Thyroid gland (tissue), 4 donors: ENCODE measurements around the gene PPP5C.

ENCODE experiments used
- CTCF ChIP-seq, 6 experiments: fragments of 200-600 bp in 3 of 6; fragments of 450-650 bp in 3 of 6; sonication (generic) in 3 of 6; IDR thresholded peaks; one replicate each; pipeline ENCODE4 v1.5.1; 2016 to 2019; ENCODE audit warnings: antibody characterized with exemption in 6 of 6, mild to moderate bottlenecking in 2 of 6, inconsistent platforms in 1 of 6, moderate library complexity in 1 of 6
- POLR2A ChIP-seq, 2 donors: fragments of 450-650 bp; IDR thresholded peaks; one replicate each; pipeline ENCODE4 v1.6.1; 2017; ENCODE audit warnings: antibody characterized with exemption in 2 of 2, mild to moderate bottlenecking in 2 of 2, moderate library complexity in 1 of 2

- no peak for TF ChIP-seq POLR2A (IDR thresholded peaks at IDR 0.05)
- TF ChIP-seq CTCF (IDR thresholded peaks at IDR 0.05): no peak
These were observed 7.4 kb upstream of the PPP5C start for GRCh38 chr19:46339446-46339845.
